Activated naive CD4-positive, alpha-beta T cell treated with Interleukin-2 at 50 U/mL for 16 hours (primary cell): ENCODE results near the gene BBLN.

Source experiments
- DNase-seq: peaks from one replicate; pipeline ENCODE4 v3.0.0-alpha.2; 2020

The BBLN gene

DNA sequence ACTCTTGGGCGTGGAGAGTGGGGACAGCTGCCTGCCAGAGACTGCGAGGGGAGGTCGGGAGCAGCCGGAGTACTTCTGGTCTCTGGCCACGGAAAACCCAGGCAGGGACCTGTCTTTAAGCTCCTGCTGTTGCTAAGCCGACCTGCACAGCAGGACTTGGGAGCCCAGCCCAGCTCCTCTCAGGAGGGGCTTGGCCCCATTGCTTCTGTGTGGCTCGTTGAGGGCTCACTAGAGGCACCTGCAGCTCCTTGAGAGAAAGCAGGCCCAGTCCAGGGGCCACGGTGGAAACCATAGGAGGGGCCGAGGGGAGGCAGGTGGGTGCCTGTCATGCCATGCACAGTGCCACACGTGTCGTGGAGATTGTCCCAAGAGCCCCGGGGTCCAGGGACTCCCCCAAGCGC lies 14.1 kb upstream of the BBLN start:
- no peak for DNase-seq

- no peak for DNase-seq
Observed at GRCh38 chr9:128146591-128147120, 13.4 kb upstream of the BBLN start.

- no peak for DNase-seq
Observed at GRCh38 chr9:128148509-128149000, 11.5 kb upstream of the BBLN start.

GRCh38 chr9:128149001-128149701 lies 10.9 kb upstream of the BBLN start, which contains the start of gene LCN2:
Gene LCN2, plus strand, starts transcription at chr9:128149453. Its CDS starts 73 bp downstream, at chr9:128149526.
- DNase-seq = no peak

- DNase-seq = no peak
Observed at GRCh38 chr9:128149951-128150593, 10.0 kb upstream of the BBLN start.

GRCh38 chr9:128150594-128151308 lies 9.3 kb upstream of the BBLN start:
- no peak for DNase-seq

DNA sequence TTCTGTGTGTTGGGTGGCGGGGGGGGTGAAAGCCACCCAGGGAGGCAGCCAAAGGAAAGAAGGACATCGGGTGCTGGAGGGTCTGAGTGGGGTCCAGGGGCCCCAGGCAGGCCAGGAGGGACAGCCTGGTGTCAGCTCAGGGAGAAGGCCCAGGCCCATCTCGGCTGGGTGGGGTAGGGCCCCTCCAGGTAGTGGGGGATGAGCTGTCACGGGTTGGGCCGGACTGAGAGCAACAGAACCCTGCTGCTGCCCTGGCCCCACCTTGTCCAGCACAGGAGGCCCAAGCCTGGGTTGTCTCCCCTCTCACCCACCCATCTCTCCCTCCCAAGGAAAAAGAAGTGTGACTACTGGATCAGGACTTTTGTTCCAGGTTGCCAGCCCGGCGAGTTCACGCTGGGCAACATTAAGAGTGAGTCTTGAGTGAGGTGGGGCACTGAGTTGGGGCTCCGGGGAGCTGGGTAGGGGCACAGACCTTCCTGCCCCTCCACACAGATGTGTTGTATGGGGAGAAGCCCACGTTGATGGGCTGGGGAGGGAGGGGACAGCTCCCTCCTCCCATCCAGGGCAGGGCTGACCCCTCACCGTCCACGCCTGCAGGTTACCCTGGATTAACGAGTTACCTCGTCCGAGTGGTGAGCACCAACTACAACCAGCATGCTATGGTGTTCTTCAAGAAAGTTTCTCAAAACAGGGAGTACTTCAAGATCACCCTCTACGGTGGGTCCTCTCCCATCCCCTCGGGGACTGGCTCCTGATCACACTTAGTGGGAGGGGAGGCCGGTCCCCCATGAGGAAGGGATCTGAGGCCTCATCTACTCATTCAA lies 8.5 kb upstream of the BBLN start:
- no peak for DNase-seq

GRCh38 chr9:128152133-128153059 lies 7.7 kb upstream of the BBLN start:
- no peak for DNase-seq

GRCh38 chr9:128153060-128153946 lies 6.8 kb upstream of the BBLN start:
- no peak for DNase-seq

GRCh38 chr9:128153947-128154695 lies 5.9 kb upstream of the BBLN start:
- DNase-seq = no peak

- no peak for DNase-seq
Observed at GRCh38 chr9:128155736-128156500, 4.1 kb upstream of the BBLN start.

DNA sequence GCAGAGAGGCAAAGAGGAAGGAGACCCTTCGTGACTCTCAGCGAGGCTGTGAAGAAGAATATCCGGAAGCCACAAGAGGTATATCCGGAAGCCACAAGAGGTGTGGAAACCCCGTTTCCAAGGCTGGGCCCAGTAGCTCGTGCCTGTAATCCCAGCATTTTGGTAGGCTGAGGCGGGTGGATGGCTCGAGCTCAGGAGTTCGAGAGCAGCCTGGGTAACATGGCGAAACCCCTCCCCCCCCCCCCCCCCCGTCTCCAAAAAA lies 612 bp upstream of the BBLN start:
- DNase-seq = peak; percentile 49

GRCh38 chr9:128160603-128160987 lies 530 bp downstream of the BBLN start:
- DNase-seq = peak; percentile 65

GRCh38 chr9:128161215-128161902 lies 1.3 kb downstream of the BBLN start:
- DNase-seq = no peak

- no peak for DNase-seq
Observed at GRCh38 chr9:128162215-128163026, 2.4 kb downstream of the BBLN start.

- no peak for DNase-seq
Observed at GRCh38 chr9:128163027-128163515, 3.0 kb downstream of the BBLN start.

GRCh38 chr9:128163523-128164306 lies 3.6 kb downstream of the BBLN start:
- DNase-seq = no peak
